HCEC 1CT (cell line): Measurements from ENCODE around the gene TERB2.
"Not testable (repeated sequence)": the region's sequence is repeated elsewhere in the genome, so short reads cannot be mapped to it uniquely, and the experiment has no call there.

Experiments used
- DNase-seq: peaks from one replicate; pipeline ENCODE4 v3.0.0-alpha.2; 2017

TERB2 gene

GRCh38 chr15:45003731-45004410 is 47.4 kb downstream of the TERB2 start:
- not testable (repeated sequence) for DNase-seq

- DNase-seq, result not testable (repeated sequence)
Measured at GRCh38 chr15:45004590-45005175, 48.2 kb downstream of the TERB2 start.

DNA sequence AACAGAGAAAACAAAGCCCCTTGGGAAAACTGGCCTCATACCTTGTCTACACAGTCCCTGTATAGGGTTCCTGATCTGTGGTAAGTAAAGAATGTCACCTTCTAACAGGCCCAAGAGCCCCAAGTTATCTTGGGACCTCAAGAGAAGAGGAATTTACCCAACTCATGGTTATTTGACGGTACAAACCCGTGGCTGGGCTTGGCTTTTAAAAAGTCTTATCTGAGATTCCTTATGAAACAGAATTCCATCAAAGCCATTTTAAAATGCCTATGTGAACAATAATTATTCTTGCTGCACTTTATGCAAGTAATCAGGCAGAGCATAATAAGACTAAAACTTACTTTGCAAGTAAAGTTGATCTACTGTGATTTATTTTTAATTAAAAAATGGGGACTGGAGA is 52.6 kb downstream of the TERB2 start:
- DNase-seq, result no peak

GRCh38 chr15:45015114-45015513 is 58.6 kb downstream of the TERB2 start:
- not testable (repeated sequence) for DNase-seq

DNA sequence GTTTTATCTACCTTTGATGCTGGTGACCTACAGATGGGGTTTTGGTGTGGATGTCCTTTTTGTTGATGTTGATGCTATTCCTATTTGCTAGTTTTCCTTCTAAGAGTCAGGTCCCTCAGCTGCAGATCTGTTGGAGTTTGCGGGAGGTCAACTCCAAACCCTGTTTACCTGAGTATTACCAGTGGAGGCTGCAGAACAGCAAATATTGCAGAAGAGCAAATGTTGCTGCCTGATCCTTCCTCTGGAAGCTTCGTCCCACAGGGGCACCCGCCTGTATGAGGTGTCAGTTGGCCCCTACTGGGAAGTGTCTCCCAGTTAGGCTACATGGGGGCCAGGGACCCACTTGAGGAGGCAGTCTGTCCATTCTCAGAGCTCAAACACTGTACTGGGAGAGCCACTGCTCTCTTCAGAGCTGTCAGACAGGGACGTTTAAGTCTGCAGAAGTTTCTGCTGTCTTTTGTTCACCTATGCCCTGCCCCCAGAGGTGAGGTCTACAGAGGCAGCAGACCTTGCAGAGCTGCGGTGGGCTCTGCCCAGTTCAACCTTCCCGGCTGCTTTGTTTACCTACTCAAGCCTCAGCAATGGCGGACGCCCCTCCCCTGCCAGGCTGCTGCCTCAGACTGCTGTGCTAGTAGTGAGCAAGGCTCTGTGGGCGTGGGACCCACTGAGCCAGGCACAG is 63.9 kb downstream of the TERB2 start:
- DNase-seq, result not testable (repeated sequence)

- not testable (repeated sequence) for DNase-seq
Measured at GRCh38 chr15:45020901-45021259, 64.4 kb downstream of the TERB2 start.

GRCh38 chr15:45021348-45021747 is 64.9 kb downstream of the TERB2 start:
- DNase-seq, result peak; percentile 4

DNA sequence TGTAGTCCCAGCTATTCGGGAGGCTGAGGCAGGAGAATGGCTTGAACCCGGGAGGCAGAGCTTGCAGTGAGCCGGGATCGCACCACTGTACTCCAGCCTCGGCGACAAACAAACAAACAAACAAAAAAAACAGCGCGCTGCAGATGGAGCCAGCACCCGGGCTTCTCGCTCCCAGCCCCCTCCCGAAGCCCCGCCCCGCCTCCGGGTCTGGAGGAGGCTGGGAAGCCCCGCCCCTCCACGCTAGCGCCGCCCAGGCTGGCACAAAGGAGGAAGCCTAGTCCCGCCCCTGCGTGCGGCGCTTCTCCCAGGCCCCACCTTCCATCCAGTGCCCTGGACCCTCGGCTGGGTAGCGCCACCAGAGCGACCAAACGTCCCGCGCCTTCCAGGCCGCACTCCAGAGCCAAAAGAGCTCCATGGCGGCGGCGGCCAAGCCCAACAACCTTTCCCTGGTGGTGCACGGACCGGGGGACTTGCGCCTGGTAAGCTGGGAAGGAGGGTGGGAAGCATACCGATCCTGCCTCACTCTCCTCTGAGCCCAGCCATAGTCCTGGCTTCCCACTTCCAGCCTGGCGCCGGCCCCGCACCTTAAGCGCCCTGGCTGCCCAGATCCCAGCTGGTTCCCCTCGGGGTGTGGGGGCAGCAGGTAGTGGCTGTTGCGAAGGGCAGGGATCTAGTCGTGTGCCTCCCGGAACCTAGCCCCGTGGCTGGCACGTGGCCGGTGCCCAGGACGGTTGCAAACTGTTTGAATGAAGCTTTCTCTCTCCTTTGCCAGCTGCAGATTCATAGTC is 66.6 kb downstream of the TERB2 start, which contains the start of gene SORD:
SORD (plus strand) TSS at position 325 of the 788 bp plus-strand sequence; CDS start at position 414, 89 bp downstream.
- DNase-seq, result peak; percentile 76

DNA sequence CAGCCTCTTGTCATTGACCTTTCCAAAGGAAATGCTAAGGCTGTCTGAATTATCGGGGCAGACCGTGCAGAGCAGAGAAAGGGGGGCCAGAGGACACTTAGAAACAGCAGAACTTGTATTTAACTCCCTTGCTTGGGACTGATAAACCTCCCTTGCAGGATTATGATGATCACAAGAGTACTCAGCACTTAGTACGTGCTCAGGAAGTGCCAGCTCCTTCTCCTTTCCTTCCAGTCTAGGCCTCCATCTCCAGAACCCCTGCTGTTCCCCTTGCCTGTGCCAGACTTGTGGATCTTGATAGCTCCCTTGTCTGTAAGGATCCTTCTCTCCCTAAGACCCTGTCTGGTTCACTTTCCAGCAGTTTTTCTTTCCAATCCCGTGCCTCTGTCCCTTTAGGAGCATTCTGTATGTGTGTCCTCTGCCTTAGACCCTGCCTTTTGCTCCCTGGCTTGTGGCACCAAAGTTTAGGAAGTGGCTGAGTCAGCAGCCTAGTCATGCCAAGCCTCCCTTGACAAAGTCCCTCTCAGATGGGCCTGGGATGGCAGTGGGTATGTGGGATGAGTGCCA is 67.3 kb downstream of the TERB2 start:
- DNase-seq, result peak; percentile 14

- not testable (repeated sequence) for DNase-seq
Measured at GRCh38 chr15:45024649-45025048, 68.2 kb downstream of the TERB2 start.

GRCh38 chr15:45025627-45026026 is 69.1 kb downstream of the TERB2 start:
- not testable (repeated sequence) for DNase-seq

- DNase-seq, result no peak
Measured at GRCh38 chr15:45026651-45027190, 70.2 kb downstream of the TERB2 start.

- no peak for DNase-seq
Measured at GRCh38 chr15:45027220-45027619, 70.7 kb downstream of the TERB2 start.
